GM23248 (cell line): ENCODE measurements around the gene SLC7A4. TPM values are rescaled to one million over a fixed set of nuclear protein-coding genes. Genes with fewer than 3 reads are reported as not detected.
"Not testable (repeated sequence)": the region's sequence is repeated elsewhere in the genome, so short reads cannot be mapped to it uniquely, and the experiment has no call there.

Source experiments
- DNase-seq: peaks from one replicate; pipeline ENCODE4 v3.0.0-alpha.2; 2015
- H2AFZ ChIP-seq: fragments of 200-600 bp; sonication (generic); 2 replicates; pipeline ENCODE4 v1.6.1; 2016; ENCODE audit warnings: antibody characterized with exemption
- H3F3A ChIP-seq: fragments of 200-600 bp; sonication (generic); 2 replicates; pipeline ENCODE4 v1.6.1; 2016; ENCODE audit warnings: mild to moderate bottlenecking, antibody characterized with exemption, mixed run types; ENCODE audit not compliant: insufficient read depth
- H3K27ac ChIP-seq: fragments of 200-600 bp; sonication (generic); 2 replicates; pipeline ENCODE4 v1.5.1; 2016; ENCODE audit warnings: mild to moderate bottlenecking
- H3K27me3 ChIP-seq: fragments of 200-600 bp; sonication (generic); replicated peaks from 2 replicates; pipeline ENCODE4 v1.6.1; 2016; ENCODE audit warnings: mild to moderate bottlenecking; ENCODE audit not compliant: insufficient read depth
- H3K36me3 ChIP-seq: fragments of 200-600 bp; sonication (generic); 2 replicates; pipeline ENCODE4 v1.6.1; 2016; ENCODE audit warnings: low read depth, mild to moderate bottlenecking
- H3K4me1 ChIP-seq: fragments of 200-600 bp; sonication (generic); 2 replicates; pipeline ENCODE4 v1.6.1; 2016; ENCODE audit warnings: mild to moderate bottlenecking; ENCODE audit not compliant: insufficient read depth
- H3K4me2 ChIP-seq: fragments of 200-600 bp; sonication (generic); one replicate; pipeline ENCODE4 v1.6.1; 2016; ENCODE audit warnings: mild to moderate bottlenecking; ENCODE audit not compliant: unreplicated experiment
- H3K4me3 ChIP-seq: fragments of 200-600 bp; sonication (generic); 2 replicates; pipeline ENCODE4 v1.5.1; 2016; ENCODE audit warnings: mild to moderate bottlenecking
- H3K79me2 ChIP-seq: fragments of 200-600 bp; sonication (generic); 2 replicates; pipeline ENCODE4 v1.6.1; 2016; ENCODE audit warnings: mild to moderate bottlenecking; ENCODE audit not compliant: insufficient read depth
- H3K9ac ChIP-seq: fragments of 200-600 bp; sonication (generic); 2 replicates; pipeline ENCODE4 v1.6.1; 2016; ENCODE audit warnings: mild to moderate bottlenecking
- H3K9me2 ChIP-seq: fragments of 200-600 bp; sonication (generic); 2 replicates; pipeline ENCODE4 v1.6.1; 2016; ENCODE audit warnings: mixed run types, mild to moderate bottlenecking, moderate library complexity; ENCODE audit not compliant: insufficient read depth
- H3K9me3 ChIP-seq: fragments of 200-600 bp; sonication (generic); one replicate; pipeline ENCODE4 v1.6.1; 2017; ENCODE audit warnings: low read depth
- H4K20me1 ChIP-seq: fragments of 200-600 bp; sonication (generic); 2 replicates; pipeline ENCODE4 v1.6.0; 2016; ENCODE audit not compliant: insufficient read depth
- EZH2 ChIP-seq: fragments of 200-600 bp; sonication (generic); IDR thresholded peaks from 2 replicates; pipeline ENCODE4 v1.6.1; 2018; ENCODE audit warnings: antibody characterized with exemption, mild to moderate bottlenecking; ENCODE audit not compliant: insufficient read depth, poor library complexity, severe bottlenecking
- EZH2phosphoT487 ChIP-seq: fragments of 200-600 bp; sonication (generic); IDR thresholded peaks from 2 replicates; pipeline ENCODE4 v1.6.1; 2018; ENCODE audit warnings: antibody characterized with exemption, moderate library complexity, mild to moderate bottlenecking, low read depth; ENCODE audit not compliant: insufficient read depth
- WGBS, 2 experiments: methylation state at CpG; one replicate each; pipeline ENCODE4 v1.1.6; 2015 to 2017; ENCODE audit warnings: low lambda C conversion rate in 2 of 2, low coverage in 1 of 2; ENCODE audit errors: missing lambda C conversion rate in 2 of 2; 5-methylcytosine and 5-hydroxymethylcytosine counted together
- in situ Hi-C: fragments of 300-500 bp; cut with MboI; formaldehyde crosslinking; loops from 2 replicates; pipeline ENCODE4 v1.15.0; 2020
- polyA plus RNA-seq: library from polyadenylated mRNA; unstranded; fragments of >200 nt; fragmentation: Nextera tagmentation; extraction: Ambion mirVana; gene quantifications from 2 replicates; pipeline ENCODE4 v1.2.1, GENCODE V29; 2016
- total RNA-seq: library from RNA; depleted of rRNA; stranded (reverse); fragments of >200 nt; shearing (Covaris generic); gene quantifications from 2 replicates; pipeline ENCODE4 v1.2.3, GENCODE V29; 2014

The SLC7A4 gene
- total and polyA plus RNA-seq, 2 experiments from 2014 or later: not detected

DNA sequence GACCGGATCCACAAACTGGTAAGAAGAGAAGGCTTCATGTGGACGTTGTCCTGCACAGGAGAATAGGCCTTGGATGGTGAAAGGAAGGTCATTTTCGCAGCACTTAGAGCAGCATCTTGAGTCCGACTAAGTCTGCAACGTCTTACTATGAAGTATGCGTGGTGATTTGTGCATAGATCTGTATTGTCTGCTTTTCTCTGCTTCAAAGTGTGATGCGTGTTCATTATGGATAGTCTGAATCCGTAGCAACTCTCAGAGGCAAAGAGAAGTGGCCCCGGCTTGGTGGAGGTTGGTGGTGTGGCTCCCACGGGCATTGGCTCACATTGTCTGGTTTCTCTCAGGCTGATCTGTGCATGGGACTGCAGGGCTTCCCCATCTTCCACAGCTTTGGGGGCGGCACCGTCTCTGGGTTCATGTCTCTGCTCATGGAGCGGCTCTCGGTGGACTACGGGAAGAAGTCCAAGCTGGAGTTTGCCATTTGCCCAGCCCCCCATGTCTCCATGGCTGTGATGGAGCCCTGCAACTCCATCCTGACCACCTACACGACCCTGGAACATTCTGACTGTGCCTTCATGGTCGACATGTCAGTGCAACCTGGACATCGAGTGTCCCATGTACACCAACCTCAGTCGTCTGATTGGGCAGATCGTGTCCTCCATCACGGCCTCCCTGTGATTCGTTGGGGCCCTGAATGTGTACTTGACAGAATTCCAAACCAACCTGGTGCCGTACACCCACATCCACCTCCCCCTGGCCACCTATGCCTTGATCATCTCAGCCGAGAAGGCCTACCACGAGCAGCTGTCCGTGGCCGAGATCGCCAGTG is 34.9 kb upstream of the SLC7A4 start:
- no peak overlapping the region for H3K4me3 ChIP-seq
- no peak overlapping the region for H3K27ac ChIP-seq
- no peak overlapping the region for H2AFZ ChIP-seq
- H3K4me2 ChIP-seq: no peak overlapping the region
- H3K79me2 ChIP-seq: no peaks in the 10 kb centered on the region
- 79 to 80% methylated on average over 27 to 28 of the region's 28 CpGs for WGBS, 2 experiments
- H4K20me1 ChIP-seq: no peaks in the 10 kb centered on the region
- H3K9me2 ChIP-seq: no peaks in the 10 kb centered on the region
- DNase-seq: no peak
- no peaks in the 10 kb centered on the region; the same call in 1 of the 2 replicates for H3K27me3 ChIP-seq
- no peaks in the 10 kb centered on the region for H3K9me3 ChIP-seq
- H3F3A ChIP-seq: no peaks in the 10 kb centered on the region
- in situ Hi-C loops: no loop called here
- no peak for TF ChIP-seq EZH2
- no peak for TF ChIP-seq EZH2phosphoT487
- no peaks in the 10 kb centered on the region for H3K36me3 ChIP-seq
- no peaks in the 10 kb centered on the region for H3K4me1 ChIP-seq
- H3K9ac ChIP-seq: no peak overlapping the region

DNA sequence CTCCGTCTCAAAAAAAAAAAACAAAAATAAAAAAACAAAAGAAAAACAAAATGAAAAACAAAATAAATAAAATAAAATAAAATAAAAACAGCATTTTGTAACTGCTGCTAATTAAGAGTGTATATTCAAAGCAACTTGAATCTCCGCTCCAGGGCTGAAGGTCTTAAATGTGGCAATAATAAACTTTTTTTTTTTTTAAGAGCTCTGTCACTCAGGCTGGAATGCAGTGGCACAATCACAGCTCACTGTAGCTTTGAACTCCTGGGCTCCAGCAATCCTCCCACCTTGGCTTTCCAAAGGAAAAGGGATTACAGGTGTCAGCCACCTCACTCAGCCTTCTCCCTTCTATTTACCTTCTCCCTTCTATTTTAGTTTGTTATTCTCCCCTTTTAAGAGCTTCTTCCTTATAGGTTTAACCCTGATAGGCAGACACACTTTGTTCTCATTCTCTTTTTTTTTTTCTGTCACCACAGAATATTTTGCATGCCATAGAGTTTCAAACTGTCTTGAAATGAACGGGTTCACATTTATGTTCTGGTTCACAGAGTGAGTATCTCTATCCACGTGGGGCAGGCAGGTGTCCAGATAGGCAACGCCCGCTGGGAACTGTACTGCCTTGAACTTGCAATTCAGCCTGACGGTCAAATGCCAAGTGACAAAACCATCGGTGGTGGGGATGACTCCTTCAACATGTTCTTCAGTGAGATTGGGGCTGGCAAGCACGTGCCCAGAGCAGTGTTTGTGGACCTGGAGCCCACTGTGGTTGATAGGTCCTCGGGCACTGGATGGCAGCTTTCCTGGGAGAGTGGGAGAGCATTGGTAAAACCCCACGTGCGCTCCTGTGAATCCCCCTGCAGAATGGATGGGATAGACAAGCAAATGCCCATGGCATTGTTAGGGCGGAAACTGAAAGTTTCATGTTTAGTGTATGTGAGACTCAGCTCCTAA is 32.8 kb upstream of the SLC7A4 start:
- 53 to 57% methylated on average over 13 of the region's 13 CpGs for WGBS, 2 experiments
- H3K9ac ChIP-seq: no peak overlapping the region
- no peaks in the 10 kb centered on the region for H3K9me3 ChIP-seq
- H3K27ac ChIP-seq: no peak overlapping the region
- no peaks in the 10 kb centered on the region for H3F3A ChIP-seq
- DNase-seq: no peak
- H3K79me2 ChIP-seq: no peaks in the 10 kb centered on the region
- H3K4me2 ChIP-seq: no peak overlapping the region
- H4K20me1 ChIP-seq: no peaks in the 10 kb centered on the region
- H3K27me3 ChIP-seq: no peaks in the 10 kb centered on the region; the same call in 1 of the 2 replicates
- no peak for TF ChIP-seq EZH2
- TF ChIP-seq EZH2phosphoT487: no peak
- no peaks in the 10 kb centered on the region for H3K36me3 ChIP-seq
- no peak overlapping the region for H3K4me3 ChIP-seq
- H3K9me2 ChIP-seq: no peaks in the 10 kb centered on the region
- in situ Hi-C loops: no loop called here
- H3K4me1 ChIP-seq: no peaks in the 10 kb centered on the region
- H2AFZ ChIP-seq: no peak overlapping the region

DNA sequence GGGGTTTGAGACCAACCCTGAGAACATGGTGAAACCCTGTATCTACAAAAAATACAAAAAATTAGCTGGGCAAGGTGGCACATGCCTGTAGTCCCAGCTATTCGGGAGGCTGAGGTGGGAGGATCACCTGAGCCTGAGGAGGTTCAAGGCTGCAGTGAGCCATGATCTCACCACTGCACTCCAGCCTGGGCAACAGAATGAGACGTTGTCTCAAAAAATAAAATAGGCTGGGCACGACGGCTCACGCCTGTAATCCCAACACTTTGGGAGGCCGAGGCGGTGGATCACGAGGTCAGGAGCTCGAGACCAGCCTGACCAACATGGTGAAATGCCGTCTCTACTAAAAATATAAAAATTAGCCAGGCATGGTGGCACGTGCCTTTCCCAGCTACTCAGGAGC is 32.1 kb upstream of the SLC7A4 start:
- H2AFZ ChIP-seq, DNase-seq, H3K4me1 ChIP-seq, H3K36me3 ChIP-seq, H3F3A ChIP-seq, in situ Hi-C loops, H3K27ac ChIP-seq, H3K9me3 ChIP-seq, H3K4me2 ChIP-seq, H3K9ac ChIP-seq, H3K4me3 ChIP-seq, H3K79me2 ChIP-seq, H4K20me1 ChIP-seq, H3K9me2 ChIP-seq, H3K27me3 ChIP-seq: not testable (repeated sequence)
- 72% methylated on average over 9 to 11 of the region's 11 CpGs for WGBS, 2 experiments

- H4K20me1 ChIP-seq, H3K9me2 ChIP-seq, H3K4me1 ChIP-seq, H3K36me3 ChIP-seq, H3K4me3 ChIP-seq, in situ Hi-C loops, H3F3A ChIP-seq, H3K27ac ChIP-seq, H3K79me2 ChIP-seq, H3K9ac ChIP-seq, H3K9me3 ChIP-seq, DNase-seq, H2AFZ ChIP-seq, H3K27me3 ChIP-seq, H3K4me2 ChIP-seq: not testable (repeated sequence)
- 83 to 85% methylated on average over 16 to 18 of the region's 18 CpGs for WGBS, 2 experiments
Measured at GRCh38 chr22:21061660-21062321, 29.4 kb upstream of the SLC7A4 start.

DNA sequence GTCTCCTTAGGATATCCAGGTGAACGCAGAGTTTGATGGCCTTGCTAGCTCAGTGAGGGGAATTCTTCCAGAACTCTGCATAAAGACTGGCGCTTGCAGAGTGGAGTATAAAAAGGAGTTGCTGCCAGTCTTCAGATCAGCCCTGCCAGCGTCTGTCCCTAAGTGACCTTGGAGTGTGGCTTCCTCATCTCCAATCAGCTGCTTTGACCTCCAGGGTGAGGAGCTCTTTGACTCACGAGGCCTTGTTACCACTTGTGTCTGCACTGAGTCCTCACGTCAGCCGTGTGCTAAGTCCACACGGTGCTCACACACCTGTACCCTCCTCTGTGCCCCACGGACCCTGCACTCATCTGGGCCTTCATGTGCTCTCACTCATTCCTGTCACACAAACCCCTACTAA is 28.0 kb upstream of the SLC7A4 start:
- H4K20me1 ChIP-seq, H2AFZ ChIP-seq, H3K4me1 ChIP-seq, H3F3A ChIP-seq, H3K36me3 ChIP-seq, in situ Hi-C loops, H3K79me2 ChIP-seq, H3K9ac ChIP-seq, H3K9me3 ChIP-seq, H3K4me3 ChIP-seq, H3K9me2 ChIP-seq, H3K4me2 ChIP-seq, DNase-seq, H3K27me3 ChIP-seq, H3K27ac ChIP-seq: not testable (repeated sequence)
- 68 to 83% methylated on average over 6 to 8 of the region's 8 CpGs for WGBS, 2 experiments
